OCI-LY7 (cell line): ENCODE measurements around the gene ITPKB.

Source experiments
- EZH2phosphoT487 ChIP-seq: fragments of 200-600 bp; sonication (generic); IDR thresholded peaks from 2 replicates; pipeline ENCODE4 v1.6.1; 2018; ENCODE audit warnings: low read depth, borderline replicate concordance, mild to moderate bottlenecking, mixed run types, antibody characterized with exemption, low read length, moderate library complexity, mixed read lengths
- TF ChIP-seq, protein P1 (sequence below): fragments of 200-600 bp; sonication (generic); conservative IDR thresholded peaks from 2 replicates; pipeline ENCODE4 v1.5.1; 2014; ENCODE audit warnings: mild to moderate bottlenecking, antibody characterized with exemption, low read length, moderate library complexity, mixed read lengths

- TF ChIP-seq, protein P1, sequence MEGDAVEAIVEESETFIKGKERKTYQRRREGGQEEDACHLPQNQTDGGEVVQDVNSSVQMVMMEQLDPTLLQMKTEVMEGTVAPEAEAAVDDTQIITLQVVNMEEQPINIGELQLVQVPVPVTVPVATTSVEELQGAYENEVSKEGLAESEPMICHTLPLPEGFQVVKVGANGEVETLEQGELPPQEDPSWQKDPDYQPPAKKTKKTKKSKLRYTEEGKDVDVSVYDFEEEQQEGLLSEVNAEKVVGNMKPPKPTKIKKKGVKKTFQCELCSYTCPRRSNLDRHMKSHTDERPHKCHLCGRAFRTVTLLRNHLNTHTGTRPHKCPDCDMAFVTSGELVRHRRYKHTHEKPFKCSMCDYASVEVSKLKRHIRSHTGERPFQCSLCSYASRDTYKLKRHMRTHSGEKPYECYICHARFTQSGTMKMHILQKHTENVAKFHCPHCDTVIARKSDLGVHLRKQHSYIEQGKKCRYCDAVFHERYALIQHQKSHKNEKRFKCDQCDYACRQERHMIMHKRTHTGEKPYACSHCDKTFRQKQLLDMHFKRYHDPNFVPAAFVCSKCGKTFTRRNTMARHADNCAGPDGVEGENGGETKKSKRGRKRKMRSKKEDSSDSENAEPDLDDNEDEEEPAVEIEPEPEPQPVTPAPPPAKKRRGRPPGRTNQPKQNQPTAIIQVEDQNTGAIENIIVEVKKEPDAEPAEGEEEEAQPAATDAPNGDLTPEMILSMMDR: no peak
- TF ChIP-seq EZH2phosphoT487: no peak
These were observed 67.8 kb downstream of the ITPKB start for GRCh38 chr1:226671277-226671676.
